HG03354 (cell line): ENCODE data around the gene SLC30A4.
A peak's percentile ranks its signal among the peaks of the same experiment; 100 is the strongest.
"Not testable (repeated sequence)": the region's sequence is repeated elsewhere in the genome, so short reads cannot be mapped to it uniquely, and the experiment has no call there.

Experiments used
- ATAC-seq: cut with Tn5 transposase; IDR thresholded peaks from one replicate; pipeline ENCODE4 v1.9.1; 2021; ENCODE audit warnings: mild to moderate bottlenecking; ENCODE audit not compliant: unreplicated experiment, poor library complexity, severe bottlenecking

Gene SLC30A4

DNA sequence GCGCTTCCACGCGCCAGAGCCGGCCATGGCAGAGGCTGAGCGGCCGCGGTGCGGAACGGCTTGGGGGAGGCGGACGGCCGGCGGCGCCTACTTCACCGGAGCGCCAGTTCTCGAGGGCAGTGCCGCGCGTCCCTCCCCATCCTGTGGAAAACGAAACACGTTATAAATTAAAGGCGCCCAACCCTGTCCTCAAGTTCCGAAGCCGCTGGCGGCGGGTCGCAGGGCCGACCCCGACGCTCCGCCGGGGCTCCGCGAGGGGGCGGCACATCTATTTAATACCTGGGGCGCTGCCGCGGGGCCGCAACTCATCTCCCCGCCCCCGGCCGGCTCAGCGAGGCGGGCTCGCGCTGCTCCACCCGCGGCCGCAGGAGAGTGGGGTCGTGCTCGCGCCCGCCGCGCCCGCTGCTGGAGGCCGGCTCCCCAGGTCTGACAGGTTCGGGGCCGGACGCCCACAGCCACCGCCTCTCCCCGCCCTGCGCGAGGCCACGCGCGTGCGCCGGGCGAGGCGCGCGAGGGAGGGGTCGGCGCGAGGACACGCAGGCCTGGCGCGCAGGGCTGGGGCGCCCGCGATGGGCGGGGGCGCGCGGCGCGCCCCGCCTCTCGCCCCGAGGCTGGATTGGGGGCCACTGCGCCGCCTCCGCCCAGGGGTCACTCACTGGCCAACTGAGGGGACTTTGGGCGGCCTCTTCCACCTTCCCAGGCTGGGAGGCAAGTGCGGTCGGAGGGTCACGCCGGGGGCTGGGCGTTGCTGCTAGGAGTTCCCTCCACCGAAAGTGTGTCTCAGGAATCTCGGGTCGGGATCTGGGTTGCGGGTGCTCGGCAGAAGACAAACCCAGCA, at the start of gene SLC30A4:
Gene SLC30A4, minus strand, starts transcription at position 428 of the 838 bp plus-strand sequence. Its CDS starts 401 bp downstream, at position 27.
- ATAC-seq: peak; percentile 77

GRCh38 chr15:45555934-45556608, 33.5 kb upstream of the SLC30A4 start:
- no peak for ATAC-seq

DNA sequence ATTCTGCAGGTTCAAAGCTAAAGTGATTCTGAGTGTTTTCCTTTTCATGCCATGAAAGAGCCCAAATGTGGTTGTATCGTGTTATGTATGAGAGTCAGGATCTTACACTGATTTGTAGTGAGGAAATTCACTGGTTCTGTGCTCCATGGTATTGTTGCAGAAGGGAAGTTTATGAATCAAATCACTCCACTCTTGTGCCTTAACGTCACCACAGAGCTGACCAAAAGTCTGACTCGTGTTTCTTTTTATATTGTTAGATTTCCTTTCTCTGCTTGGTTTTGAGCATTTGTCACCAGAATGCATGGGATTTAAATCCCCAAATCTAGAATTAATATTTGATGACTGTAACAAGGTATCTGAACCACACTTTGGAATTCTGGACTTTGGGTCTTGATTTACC, 29.1 kb upstream of the SLC30A4 start:
- ATAC-seq: no peak

DNA sequence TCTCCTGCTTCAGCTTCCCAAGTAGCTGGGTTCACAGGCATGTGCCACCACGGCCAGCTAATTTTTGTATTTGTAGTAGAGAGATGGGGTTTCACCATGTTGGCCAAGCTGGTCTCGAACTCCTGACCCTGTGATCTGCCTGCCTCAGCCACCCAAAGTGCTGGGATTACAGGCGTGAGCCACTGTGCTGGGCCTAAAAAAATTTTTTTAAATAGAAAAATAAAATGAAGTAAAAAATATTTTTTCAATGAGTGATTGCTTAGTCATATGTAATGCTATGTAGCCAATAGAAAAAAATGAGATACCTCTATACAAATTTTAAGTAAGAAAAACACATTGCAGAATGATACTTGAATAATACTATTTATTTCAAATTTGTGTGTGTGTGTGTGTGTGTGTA, 27.9 kb upstream of the SLC30A4 start:
- ATAC-seq: no peak

GRCh38 chr15:45549541-45550220, 27.1 kb upstream of the SLC30A4 start:
- no peak for ATAC-seq

- ATAC-seq: no peak
These were observed 26.4 kb upstream of the SLC30A4 start for GRCh38 chr15:45548753-45549520.

DNA sequence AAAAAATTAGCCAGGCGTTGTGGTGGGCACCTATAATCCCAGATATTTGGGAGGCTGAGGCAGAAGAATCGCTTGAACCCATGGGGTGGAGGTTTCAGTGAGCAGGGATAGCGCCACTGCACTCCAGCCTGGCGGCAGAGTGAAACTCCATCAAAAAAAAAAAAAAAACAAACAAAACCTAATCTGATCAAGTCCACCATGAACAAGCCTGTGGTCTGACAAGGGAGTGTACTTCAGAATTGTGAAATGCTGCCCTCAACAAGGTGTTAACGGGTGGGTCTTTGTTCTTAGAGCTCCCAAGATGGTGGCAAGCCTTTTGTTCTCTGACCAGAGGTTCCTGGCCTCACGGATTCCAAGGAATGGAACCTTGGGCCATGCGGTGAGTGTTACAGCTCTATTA, 24.2 kb upstream of the SLC30A4 start:
- ATAC-seq: no peak

DNA sequence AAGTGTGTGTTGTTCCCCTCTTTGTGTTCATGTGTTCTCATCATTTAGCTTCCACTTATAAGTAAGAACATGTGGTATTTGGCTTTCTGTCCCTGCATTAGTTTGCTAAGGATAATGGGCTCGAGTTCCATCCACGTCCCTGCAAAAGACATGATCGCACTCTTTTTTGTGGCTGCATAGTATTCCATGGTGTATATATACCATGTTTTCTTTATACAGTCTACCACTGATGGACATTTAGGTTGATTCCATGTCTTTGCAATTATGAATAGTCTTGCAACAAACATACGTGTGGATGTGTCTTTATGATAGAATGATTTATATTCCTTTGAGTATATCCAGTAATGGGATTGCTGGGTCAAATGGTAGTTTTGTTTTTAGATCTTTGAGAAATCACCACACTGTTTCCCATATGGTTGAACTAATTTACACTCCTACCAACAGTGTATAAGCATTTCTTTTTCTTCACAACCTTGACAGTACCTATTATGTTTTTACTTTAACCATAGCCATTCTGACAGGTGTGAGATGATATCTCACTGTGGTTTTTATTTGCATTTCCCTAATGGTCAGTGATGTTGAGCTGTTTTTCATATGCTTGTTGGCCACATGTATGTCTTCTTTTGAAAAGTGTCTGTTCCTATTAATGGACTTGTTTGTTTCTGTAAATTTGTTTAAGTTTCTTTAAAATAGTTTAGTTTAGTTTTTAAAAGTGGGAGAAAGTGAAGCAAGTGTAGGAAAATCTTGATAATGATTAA, 21.9 kb upstream of the SLC30A4 start:
- peak; percentile 79 for ATAC-seq

- no peak for ATAC-seq
These were observed 20.5 kb upstream of the SLC30A4 start for GRCh38 chr15:45543051-45543450.

GRCh38 chr15:45540531-45540930, 18.0 kb upstream of the SLC30A4 start:
- ATAC-seq: no peak

DNA sequence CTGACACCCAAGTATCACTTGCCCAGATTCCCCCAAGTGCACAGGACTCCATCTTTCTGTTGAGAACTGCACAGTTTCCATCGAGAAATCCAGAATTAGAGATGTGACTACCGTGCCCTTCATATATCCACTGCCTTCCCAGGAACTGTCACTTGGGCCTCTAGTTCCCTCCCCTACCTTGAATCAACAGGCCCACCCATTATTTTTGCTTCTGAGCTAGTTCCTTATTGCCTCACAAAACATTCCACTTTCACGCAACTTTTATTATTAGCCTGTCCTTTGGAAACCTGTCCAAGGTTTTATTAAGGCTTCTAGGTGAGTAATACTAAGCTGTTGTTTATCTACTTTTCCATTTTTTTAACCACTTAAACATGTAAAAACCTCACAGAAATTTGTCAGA, 17.1 kb upstream of the SLC30A4 start:
- ATAC-seq: no peak

- ATAC-seq: no peak
These were observed 14.4 kb upstream of the SLC30A4 start for GRCh38 chr15:45536934-45537333.

GRCh38 chr15:45535486-45536042, 13.0 kb upstream of the SLC30A4 start:
- no peak for ATAC-seq

- no peak for ATAC-seq
These were observed 12.3 kb upstream of the SLC30A4 start for GRCh38 chr15:45534821-45535220.

DNA sequence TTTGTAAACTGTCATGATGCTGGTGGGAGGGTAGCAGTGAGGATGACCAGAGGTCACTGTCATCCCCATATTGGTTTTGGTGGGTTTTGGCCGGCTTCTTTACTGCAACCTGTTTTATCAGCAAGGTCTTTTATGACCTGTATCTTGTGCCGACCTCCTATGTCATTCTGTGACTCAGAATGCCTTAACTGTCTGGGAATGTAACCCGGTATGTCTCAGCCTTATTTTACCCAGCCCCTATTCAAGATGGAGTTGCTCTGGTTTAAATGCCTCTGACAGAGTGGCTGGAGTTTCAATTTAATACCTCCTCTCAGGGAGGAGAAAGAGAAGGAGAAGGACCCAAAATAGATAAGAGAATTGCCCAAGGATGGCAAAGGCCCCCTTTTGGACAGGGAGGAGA, 10.3 kb upstream of the SLC30A4 start:
- ATAC-seq: not testable (repeated sequence)

DNA sequence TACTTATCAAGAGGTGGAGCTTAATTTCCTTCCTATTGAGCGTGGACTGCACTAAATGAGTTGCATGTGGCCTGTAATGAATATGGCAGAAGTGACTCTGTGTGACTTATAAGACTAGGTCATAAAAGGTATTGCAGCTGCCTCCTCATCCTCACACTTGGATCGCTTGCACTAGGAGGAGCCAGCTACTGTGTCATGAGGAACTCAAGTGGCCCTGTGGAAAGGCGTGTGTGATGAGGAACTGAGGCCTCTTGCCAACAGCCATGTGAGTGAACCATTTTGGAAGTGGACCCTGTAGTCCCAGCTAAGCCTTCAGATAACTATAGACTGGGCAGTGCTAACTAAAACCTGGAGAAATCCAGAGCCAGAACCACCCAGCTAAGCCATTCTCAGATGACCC, 7.1 kb upstream of the SLC30A4 start:
- ATAC-seq: no peak

GRCh38 chr15:45527086-45527485, 4.5 kb upstream of the SLC30A4 start:
- no peak for ATAC-seq

DNA sequence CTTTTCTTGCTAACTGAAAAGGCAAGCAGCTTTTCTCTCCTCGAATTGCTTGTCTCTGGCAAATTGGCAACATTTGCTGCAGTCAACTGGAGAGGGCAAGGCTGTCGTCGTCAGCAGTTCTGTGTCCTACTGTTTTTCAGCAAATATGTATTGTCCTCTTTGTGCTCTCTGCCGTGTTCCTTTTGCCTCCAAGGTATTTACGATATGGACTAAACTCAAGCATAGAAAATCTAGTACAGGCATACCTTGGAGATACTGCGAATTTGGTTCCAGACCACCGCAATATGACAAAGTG, 558 bp upstream of the SLC30A4 start:
- ATAC-seq: no peak
